GM19467 (cell line): ENCODE measurements around the gene PDE11A.

Experiments used
- ATAC-seq: cut with Tn5 transposase; IDR thresholded peaks from one replicate; pipeline ENCODE4 v1.9.1; 2021; ENCODE audit warnings: mild to moderate bottlenecking, moderate library complexity; ENCODE audit not compliant: unreplicated experiment

The PDE11A gene

DNA sequence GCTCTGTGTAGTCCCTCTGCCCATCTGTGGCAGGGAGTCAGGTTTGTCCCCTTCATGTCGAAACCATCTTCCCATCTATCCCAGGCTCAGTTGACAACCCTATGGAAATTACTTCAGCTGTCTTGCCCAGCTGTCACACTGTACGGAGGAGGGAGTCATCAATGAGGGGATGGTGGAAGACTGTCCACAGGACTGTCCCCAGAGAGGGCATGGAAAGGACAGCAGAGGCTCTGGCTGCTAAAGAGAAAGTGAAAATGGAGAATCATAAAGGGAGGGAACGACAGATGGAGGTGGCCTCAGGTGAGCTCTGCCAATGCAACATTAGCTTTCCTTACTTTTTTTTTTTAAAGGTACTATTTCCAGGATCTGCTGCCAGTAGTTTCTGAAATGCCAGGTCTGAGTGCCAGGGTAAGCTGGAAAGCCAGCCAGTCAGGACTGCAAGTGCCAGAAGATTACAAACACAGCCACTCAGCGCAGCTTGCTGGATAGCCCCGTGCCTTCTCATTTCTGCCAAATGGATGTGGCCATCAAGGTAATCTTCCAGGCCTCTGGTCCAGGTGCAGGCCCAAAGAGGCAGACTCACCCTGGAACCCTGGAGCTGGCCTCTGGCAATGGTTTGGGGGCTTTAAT is 487.2 kb downstream of the PDE11A start:
- ATAC-seq, result no peak

DNA sequence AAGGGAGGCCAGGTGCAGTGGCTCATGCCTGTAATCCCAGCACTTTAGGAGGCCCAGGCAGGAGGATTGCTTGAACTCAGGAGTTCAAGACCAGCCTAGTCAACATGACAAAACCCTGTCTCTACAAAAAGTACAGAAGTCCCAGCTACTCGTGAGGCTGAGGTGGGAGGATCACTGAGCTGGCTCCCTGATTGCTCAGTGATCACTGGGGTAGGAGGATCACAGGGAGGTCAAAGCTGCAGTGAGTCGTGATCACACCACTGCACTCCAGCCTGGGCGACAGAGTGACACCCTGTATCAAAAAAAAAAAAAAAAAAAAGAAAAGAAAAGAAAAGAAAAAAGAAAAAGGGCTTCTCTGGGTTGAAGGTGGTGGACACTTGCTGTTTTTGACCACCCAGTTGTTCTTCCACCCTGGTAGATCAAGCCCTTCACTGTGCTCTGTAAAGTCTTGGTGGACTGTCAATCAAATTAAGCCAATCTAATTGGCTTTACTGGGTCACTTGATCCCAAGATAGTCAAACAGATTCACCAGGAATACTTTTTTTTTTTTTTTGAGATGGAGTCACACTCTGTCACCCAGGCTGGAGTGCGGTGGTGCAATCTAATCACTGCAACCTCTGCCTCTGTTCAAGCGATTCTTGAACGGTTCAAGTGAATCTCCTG is 488.4 kb downstream of the PDE11A start:
- ATAC-seq, result no peak

DNA sequence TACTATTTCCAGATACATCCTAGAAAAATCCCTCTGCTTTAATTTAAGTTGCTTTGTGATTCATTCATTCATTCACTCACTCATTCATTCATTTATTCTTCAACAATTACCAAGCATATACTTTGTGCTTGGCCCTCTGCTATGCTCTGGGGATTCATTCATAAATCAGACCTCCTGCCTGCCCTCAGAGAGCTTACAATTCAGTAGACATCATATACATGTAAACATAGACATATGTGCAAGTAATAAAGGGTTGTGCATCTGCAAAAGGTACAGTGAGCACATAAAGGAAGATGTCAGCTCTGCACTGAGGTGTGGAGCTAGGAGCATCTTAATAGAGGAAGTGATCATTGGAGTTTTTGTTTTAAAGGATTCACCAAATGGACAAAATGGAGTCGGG is 490.6 kb downstream of the PDE11A start:
- ATAC-seq, result no peak

DNA sequence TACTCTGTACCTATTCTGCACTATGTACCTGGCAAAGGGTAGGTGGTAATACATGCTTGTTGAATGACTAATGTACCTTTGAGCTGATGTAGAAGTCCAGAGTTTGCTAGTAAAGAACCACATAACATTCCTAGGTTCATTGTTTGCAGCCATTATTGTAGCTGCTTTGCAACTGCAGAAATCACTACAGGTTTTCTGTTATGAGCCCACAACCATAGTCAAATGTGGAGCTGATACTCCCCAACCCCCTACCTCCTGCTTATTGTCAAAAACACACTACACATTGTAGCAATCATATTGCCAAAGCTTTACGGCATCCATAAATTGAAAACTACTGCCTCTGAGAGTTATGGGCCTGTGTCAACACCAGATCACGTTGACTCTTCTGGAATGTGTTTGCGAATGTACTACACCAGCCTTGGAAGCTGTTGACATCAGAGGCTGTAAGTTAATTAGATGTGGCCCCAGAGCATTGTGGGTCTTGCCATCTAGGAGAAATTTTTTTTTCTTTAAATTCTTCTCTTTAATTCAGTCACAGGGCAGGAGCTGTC is 493.0 kb downstream of the PDE11A start:
- no peak for ATAC-seq

DNA sequence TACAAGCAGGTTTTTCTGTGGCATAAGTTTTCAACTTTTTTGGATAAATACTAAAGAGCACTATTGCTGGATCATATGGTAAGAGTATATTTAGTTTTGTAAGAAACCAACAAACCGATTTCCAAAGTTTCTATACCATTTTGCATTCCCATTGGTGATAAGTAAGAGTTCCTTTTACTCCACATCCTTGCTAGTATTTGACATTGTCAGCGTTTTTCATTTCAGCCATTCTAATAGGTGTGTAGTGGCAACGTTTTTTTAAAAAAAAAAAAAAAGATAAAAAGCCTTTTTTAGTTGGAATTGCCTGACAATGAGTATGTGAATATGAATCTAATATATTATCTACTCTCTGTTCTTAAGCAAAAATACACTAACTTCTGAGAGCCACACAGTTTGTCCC is 494.1 kb downstream of the PDE11A start:
- no peak for ATAC-seq

DNA sequence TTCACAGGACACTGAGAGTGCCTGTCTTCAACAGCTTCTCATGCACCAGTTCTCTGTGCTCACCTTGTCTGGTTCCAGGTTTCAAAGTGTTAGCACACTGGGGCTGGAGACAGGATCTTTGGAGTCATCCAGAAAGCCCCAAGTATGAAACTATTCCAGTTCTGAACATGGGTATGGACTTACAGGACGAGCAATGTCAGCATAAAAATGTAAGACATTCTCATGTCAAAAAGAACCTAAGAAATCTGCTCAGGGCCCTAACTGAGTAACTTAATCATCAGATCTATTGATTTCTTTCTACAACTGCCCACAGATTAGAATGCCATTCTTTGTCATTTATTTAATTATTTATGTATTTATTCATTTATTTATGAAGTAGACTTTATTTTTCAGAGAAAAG is 495.5 kb downstream of the PDE11A start:
- no peak for ATAC-seq

DNA sequence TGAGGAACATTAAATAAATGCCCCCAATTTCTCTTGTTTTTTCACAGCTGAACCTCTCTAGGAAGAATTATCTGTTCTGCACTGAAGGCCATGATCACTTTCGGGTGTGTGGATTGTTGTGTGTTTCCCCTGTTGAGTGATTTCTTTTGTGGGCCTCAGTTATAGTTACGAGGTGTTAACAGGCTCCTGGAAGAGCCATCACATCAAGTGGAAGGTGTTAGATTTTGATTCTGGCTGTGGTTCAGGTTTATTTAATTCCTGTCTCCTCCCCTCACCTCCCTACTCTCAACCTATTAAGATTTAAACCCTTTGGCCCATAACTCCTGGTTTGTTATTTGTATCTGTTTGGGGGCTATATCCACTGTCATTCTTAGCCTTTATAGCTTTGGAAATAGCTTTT is 497.2 kb downstream of the PDE11A start:
- ATAC-seq, result no peak

DNA sequence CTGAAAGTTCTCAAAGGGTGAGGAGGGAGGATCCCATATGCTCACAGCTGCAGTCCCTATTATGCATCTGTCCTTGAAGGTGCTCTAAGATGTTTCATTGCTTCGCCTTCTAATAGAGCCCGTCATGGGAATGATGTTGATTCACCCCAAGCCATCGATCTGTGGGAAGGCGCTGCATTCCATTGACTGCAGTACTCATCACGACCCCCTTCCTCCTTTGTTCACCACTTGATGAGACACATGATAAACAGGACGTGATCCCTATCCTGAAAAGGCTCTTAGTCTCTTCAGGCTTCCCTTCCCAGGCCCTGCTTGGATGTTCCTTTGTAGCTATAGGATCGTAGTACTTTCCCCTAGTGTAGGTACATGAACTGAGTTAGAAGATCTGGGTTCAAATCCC is 498.2 kb downstream of the PDE11A start:
- ATAC-seq, result no peak
